DOHH2 (cell line): ENCODE results near the gene FAM25A.

Experiments
- EZH2phosphoT487 ChIP-seq: fragments of 200-600 bp; sonication (generic); IDR thresholded peaks from 2 replicates; pipeline ENCODE4 v1.6.1; 2017; ENCODE audit warnings: borderline replicate concordance, mild to moderate bottlenecking, antibody characterized with exemption, low read length, moderate library complexity, mixed read lengths
- TF ChIP-seq, protein P1 (sequence below): fragments of 200-600 bp; sonication (generic); IDR thresholded peaks from one replicate; pipeline ENCODE4 v1.5.1; 2014; ENCODE audit warnings: antibody characterized with exemption, mild to moderate bottlenecking, low read depth, low read length; ENCODE audit not compliant: poor library complexity, severe bottlenecking

GRCh38 chr10:87066178-87066577, 46.1 kb downstream of the FAM25A start:
- TF ChIP-seq, protein P1, sequence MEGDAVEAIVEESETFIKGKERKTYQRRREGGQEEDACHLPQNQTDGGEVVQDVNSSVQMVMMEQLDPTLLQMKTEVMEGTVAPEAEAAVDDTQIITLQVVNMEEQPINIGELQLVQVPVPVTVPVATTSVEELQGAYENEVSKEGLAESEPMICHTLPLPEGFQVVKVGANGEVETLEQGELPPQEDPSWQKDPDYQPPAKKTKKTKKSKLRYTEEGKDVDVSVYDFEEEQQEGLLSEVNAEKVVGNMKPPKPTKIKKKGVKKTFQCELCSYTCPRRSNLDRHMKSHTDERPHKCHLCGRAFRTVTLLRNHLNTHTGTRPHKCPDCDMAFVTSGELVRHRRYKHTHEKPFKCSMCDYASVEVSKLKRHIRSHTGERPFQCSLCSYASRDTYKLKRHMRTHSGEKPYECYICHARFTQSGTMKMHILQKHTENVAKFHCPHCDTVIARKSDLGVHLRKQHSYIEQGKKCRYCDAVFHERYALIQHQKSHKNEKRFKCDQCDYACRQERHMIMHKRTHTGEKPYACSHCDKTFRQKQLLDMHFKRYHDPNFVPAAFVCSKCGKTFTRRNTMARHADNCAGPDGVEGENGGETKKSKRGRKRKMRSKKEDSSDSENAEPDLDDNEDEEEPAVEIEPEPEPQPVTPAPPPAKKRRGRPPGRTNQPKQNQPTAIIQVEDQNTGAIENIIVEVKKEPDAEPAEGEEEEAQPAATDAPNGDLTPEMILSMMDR: no peak
- TF ChIP-seq EZH2phosphoT487: no peak
